T-cell (primary cell): ENCODE data around the gene ADAMTS15. TPM values are rescaled to one million over a fixed set of nuclear protein-coding genes. Genes with fewer than 3 reads are reported as not detected.

Source experiments
- ATAC-seq, 4 experiments: fragments of 200-7000 bp in 3 of 4; fragments of 150-1000 bp in 1 of 4; cut with Tn5 transposase; replicated peaks in 1 of 4; 1 replicate in 3 of 4; 2 replicates in 1 of 4; pipeline ENCODE4 v1.10.0; 2021; ENCODE audit warnings: moderate library complexity in 3 of 4, mild to moderate bottlenecking in 2 of 4, moderate number of reproducible peaks in 1 of 4
- CTCF ChIA-PET, 2 donors: fragments of 300-600 bp; sonication (Branson Sonifier 250); formaldehyde crosslinking; loops; one replicate each; lab custom pipeline; 2022; ENCODE audit warnings: antibody characterized with exemption in 2 of 2; lab: Charles Lee
- POLR2A ChIA-PET, 2 donors: fragments of 300-600 bp; sonication (Branson Sonifier 250); formaldehyde crosslinking; loops; one replicate each; lab custom pipeline; 2022; ENCODE audit warnings: antibody characterized with exemption in 2 of 2; lab: Charles Lee
- DNase-seq, 35 experiments: peaks; one replicate each; pipeline versions ENCODE4 v3.0.0 to v3.0.0-alpha.2; 2013 to 2023
- H3K27ac ChIP-seq: one replicate; pipeline ENCODE4 v1.5.1; 2013; ENCODE audit warnings: low read length
- H3K27me3 ChIP-seq, 2 experiments: replicated peaks in 1 of 2; 1 replicate in 1 of 2; 2 replicates in 1 of 2; pipeline versions ENCODE4 v1.6.1 to v1.7.0; 2013; ENCODE audit warnings: low read length in 1 of 2, mixed read lengths in 1 of 2; ENCODE audit not compliant: control insufficient read depth in 2 of 2, insufficient read depth in 2 of 2; ENCODE audit errors: extremely low read depth in 1 of 2
- H3K36me3 ChIP-seq, 2 donors: 1 replicate in 1 of 2; 2 replicates in 1 of 2; pipeline versions ENCODE4 v1.6.1 to v1.7.0; 2013; ENCODE audit warnings: low read length in 1 of 2; ENCODE audit not compliant: control insufficient read depth in 2 of 2, insufficient read depth in 1 of 2; ENCODE audit errors: extremely low read depth in 1 of 2
- H3K4me1 ChIP-seq, 2 experiments: 1 replicate in 1 of 2; 2 replicates in 1 of 2; pipeline versions ENCODE4 v1.6.1 to v1.7.0; 2013; ENCODE audit warnings: low read length in 2 of 2, mixed read lengths in 1 of 2; ENCODE audit not compliant: insufficient read depth in 2 of 2, control insufficient read depth in 1 of 2; ENCODE audit errors: extremely low read depth in 1 of 2
- H3K4me3 ChIP-seq, 2 donors: 1 replicate in 1 of 2; 2 replicates in 1 of 2; pipeline versions ENCODE4 v1.5.1 to v1.7.0; 2013; ENCODE audit warnings: mild to moderate bottlenecking in 2 of 2, low read length in 1 of 2, moderate library complexity in 1 of 2; ENCODE audit not compliant: control insufficient read depth in 1 of 2; ENCODE audit errors: extremely low read depth in 1 of 2
- H3K9me3 ChIP-seq: 2 replicates; pipeline ENCODE4 v1.7.0; 2013
- H3K27ac Mint-ChIP-seq, 2 donors: one replicate each; pipeline ENCODE4 v1.8.0; 2020 to 2021; ENCODE audit warnings: mild to moderate bottlenecking in 2 of 2, mixed read lengths in 2 of 2
- H3K27me3 Mint-ChIP-seq, 2 donors: one replicate each; pipeline ENCODE4 v1.8.0; 2021 to 2022; ENCODE audit warnings: mixed read lengths in 2 of 2
- H3K36me3 Mint-ChIP-seq: one replicate; pipeline ENCODE4 v1.8.0; 2021; ENCODE audit warnings: mixed read lengths
- H3K4me1 Mint-ChIP-seq, 3 donors: one replicate each; pipeline ENCODE4 v1.8.0; 2020 to 2022; ENCODE audit warnings: mixed read lengths in 3 of 3, mild to moderate bottlenecking in 1 of 3
- H3K4me3 Mint-ChIP-seq, 3 donors: one replicate each; pipeline ENCODE4 v1.8.0; 2020 to 2022; ENCODE audit warnings: mild to moderate bottlenecking in 3 of 3, mixed read lengths in 3 of 3, moderate library complexity in 3 of 3
- H3K9me3 Mint-ChIP-seq, 3 donors: one replicate each; pipeline ENCODE4 v1.8.0; 2020 to 2022; ENCODE audit warnings: mixed read lengths in 3 of 3
- WGBS: methylation state at CpG from one replicate; pipeline ENCODE4 v1.1.5; 2013; ENCODE audit warnings: missing lambda C conversion rate; ENCODE audit not compliant: insufficient coverage; 5-methylcytosine and 5-hydroxymethylcytosine counted together
- total RNA-seq, 35 experiments: library from RNA in 6 of 35; stranded (reverse) in 6 of 35; fragments of 120-200 nt in 1 of 35; gene quantifications; one replicate each; pipeline versions ENCODE4 v1.2.1 to v1.2.4 and lab custom pipeline; 2013 to 2026

ADAMTS15 gene
- total RNA-seq, 5 donors from 2014 or later (not counting 1 experiment from before 2014, with no cell fraction given), result 0.03 to 0.07 (median 0.06) TPM; not detected in 2

- WGBS, result 68% methylated on average over 3 of the region's 4 CpGs
- Histone ChIP-seq H3K36me3 (no peaks in the 10 kb centered on the region), H3K4me3 (no peak overlapping the region), H3K9me3 (no peaks in the 10 kb centered on the region), H3K27me3 (peaks cover 0 to 4% of the 10 kb centered on the region in 2 experiments), H3K4me1 (no peaks in the 10 kb centered on the region), H3K27ac (no peak overlapping the region)
- ATAC-seq (no peak), DNase-seq (no peak)
- no peak overlapping the region for H3K27ac Mint-ChIP-seq
- no peaks in the 10 kb centered on the region for H3K36me3 Mint-ChIP-seq
- CTCF ChIA-PET, result no interaction called here
- no peak overlapping the region for H3K4me3 Mint-ChIP-seq
- POLR2A ChIA-PET, result no interaction called here
- peaks cover 7 to 11% of the 10 kb centered on the region in 2 donors for H3K27me3 Mint-ChIP-seq
- H3K4me1 Mint-ChIP-seq, result no peaks in the 10 kb centered on the region
- no peaks in the 10 kb centered on the region for H3K9me3 Mint-ChIP-seq
These were observed 67.5 kb downstream of the ADAMTS15 start for GRCh38 chr11:130515829-130516553.

GRCh38 chr11:130516554-130517505 is 68.4 kb downstream of the ADAMTS15 start:
- no peak overlapping the region for H3K4me3 ChIP-seq
- peaks cover 7 to 15% of the 10 kb centered on the region in 2 donors for H3K27me3 Mint-ChIP-seq
- no peak for ATAC-seq
- H3K9me3 Mint-ChIP-seq, result no peaks in the 10 kb centered on the region
- ChIA-PET CTCF (no interaction called here), POLR2A (no interaction called here)
- H3K4me1 ChIP-seq, result no peaks in the 10 kb centered on the region
- no peaks in the 10 kb centered on the region for H3K36me3 Mint-ChIP-seq
- no peaks in the 10 kb centered on the region for H3K36me3 ChIP-seq
- no peak overlapping the region for H3K4me3 Mint-ChIP-seq
- peaks cover 0 to 4% of the 10 kb centered on the region in 2 experiments for H3K27me3 ChIP-seq
- WGBS, result no CpG with 5 or more reads among the region's 10 CpGs
- H3K27ac ChIP-seq, result no peak overlapping the region
- H3K4me1 Mint-ChIP-seq, result no peaks in the 10 kb centered on the region
- H3K27ac Mint-ChIP-seq, result no peak overlapping the region
- no peak for DNase-seq
- H3K9me3 ChIP-seq, result no peaks in the 10 kb centered on the region

- Histone ChIP-seq H3K4me1 (no peaks in the 10 kb centered on the region), H3K9me3 (no peaks in the 10 kb centered on the region), H3K27ac (no peak overlapping the region), H3K36me3 (no peaks in the 10 kb centered on the region), H3K27me3 (peaks cover 0 to 4% of the 10 kb centered on the region in 2 experiments), H3K4me3 (no peak overlapping the region)
- ChIA-PET POLR2A (no interaction called here), CTCF (no interaction called here)
- DNase-seq (no peak), ATAC-seq (no peak)
- 100% methylated on average over 1 of the region's 4 CpGs for WGBS
- no peaks in the 10 kb centered on the region for H3K36me3 Mint-ChIP-seq
- no peak overlapping the region for H3K27ac Mint-ChIP-seq
- H3K4me1 Mint-ChIP-seq, result no peaks in the 10 kb centered on the region
- no peak overlapping the region for H3K4me3 Mint-ChIP-seq
- no peaks in the 10 kb centered on the region for H3K9me3 Mint-ChIP-seq
- H3K27me3 Mint-ChIP-seq, result peaks cover 4 to 16% of the 10 kb centered on the region in 2 donors
These were observed 69.8 kb downstream of the ADAMTS15 start for GRCh38 chr11:130518164-130518680.

DNA sequence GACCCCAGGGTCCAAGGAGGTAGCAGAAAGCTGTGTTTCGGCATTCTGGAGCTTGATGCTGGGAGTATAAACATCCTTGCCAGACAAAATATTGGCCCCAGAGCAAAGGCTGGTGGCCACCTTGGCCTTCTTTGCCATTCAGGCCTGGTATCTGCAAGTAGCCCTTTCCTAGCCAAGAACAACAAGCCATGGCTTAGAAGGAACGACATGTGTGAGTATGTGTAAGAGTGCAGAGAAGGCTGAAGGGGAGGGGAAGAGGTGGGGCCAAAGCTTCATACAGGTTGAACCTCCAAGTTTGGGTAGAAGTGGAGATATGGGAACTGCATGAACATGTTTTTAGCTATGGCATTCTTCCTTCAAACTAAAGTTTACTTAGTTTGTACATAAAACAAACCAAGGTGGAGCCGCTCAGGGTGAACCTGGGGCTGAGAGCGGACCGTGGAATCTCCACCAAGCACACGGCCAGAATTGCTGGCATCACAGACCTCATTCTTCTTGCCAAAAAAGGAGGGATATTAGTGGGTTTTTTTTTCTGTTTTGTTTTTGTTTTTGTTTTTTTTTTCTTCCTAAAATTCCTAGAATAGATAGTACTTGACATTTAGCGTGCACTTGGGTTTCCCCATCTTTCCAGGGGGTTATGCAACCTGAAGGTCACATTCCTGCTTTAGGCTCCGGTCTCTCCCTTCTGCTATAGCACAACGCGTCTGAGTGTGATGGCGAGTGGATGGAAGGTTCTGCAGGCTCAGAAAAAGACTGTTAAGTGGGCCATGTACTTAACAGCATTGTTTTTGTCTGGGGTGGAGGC is 70.9 kb downstream of the ADAMTS15 start:
- 78% methylated on average over 2 of the region's 11 CpGs for WGBS
- Mint-ChIP-seq H3K4me3 (no peak overlapping the region), H3K9me3 (no peaks in the 10 kb centered on the region), H3K4me1 (no peaks in the 10 kb centered on the region), H3K27ac (no peak overlapping the region), H3K36me3 (no peaks in the 10 kb centered on the region), H3K27me3 (peaks cover 7 to 16% of the 10 kb centered on the region in 2 donors)
- peaks cover 0 to 4% of the 10 kb centered on the region in 2 experiments for H3K27me3 ChIP-seq
- ATAC-seq, result no peak
- H3K27ac ChIP-seq, result no peak overlapping the region
- POLR2A ChIA-PET, result no interaction called here
- H3K36me3 ChIP-seq, result no peaks in the 10 kb centered on the region
- DNase-seq, result no peak
- H3K4me1 ChIP-seq, result no peaks in the 10 kb centered on the region
- H3K9me3 ChIP-seq, result no peaks in the 10 kb centered on the region
- CTCF ChIA-PET, result no interaction called here
- H3K4me3 ChIP-seq, result no peak overlapping the region

GRCh38 chr11:130520271-130520671 is 71.8 kb downstream of the ADAMTS15 start:
- Histone ChIP-seq H3K4me1 (no peaks in the 10 kb centered on the region), H3K27me3 (peaks cover 0 to 4% of the 10 kb centered on the region in 2 experiments), H3K9me3 (no peaks in the 10 kb centered on the region), H3K4me3 (no peak overlapping the region), H3K27ac (no peak overlapping the region), H3K36me3 (no peaks in the 10 kb centered on the region)
- Mint-ChIP-seq H3K36me3 (no peaks in the 10 kb centered on the region), H3K27me3 (peaks cover 7 to 13% of the 10 kb centered on the region in 2 donors), H3K27ac (no peak overlapping the region), H3K9me3 (no peaks in the 10 kb centered on the region), H3K4me1 (no peaks in the 10 kb centered on the region), H3K4me3 (no peak overlapping the region)
- ChIA-PET POLR2A (no interaction called here), CTCF (no interaction called here)
- ATAC-seq (no peak), DNase-seq (no peak)
- WGBS, result 47% methylated on average over 6 of the region's 7 CpGs
